Stimulated activated CD4-positive, alpha-beta T cell treated with anti-CD3 and anti-CD28 coated beads, Interleukin-4, amount 100 ng/mL, for 48 hours (primary cell): Measurements from ENCODE around the gene C2CD4B.

Source experiments
- DNase-seq, 2 donors: peaks; one replicate each; pipeline ENCODE4 v3.0.0-alpha.2; 2020; ENCODE audit warnings: low read depth in 2 of 2

C2CD4B gene

GRCh38 chr15:62119227-62119864 is 45.7 kb downstream of the C2CD4B start:
- DNase-seq, result peak in 1 of 2 donors; percentile 19

GRCh38 chr15:62118520-62119226 is 46.4 kb downstream of the C2CD4B start:
- no peak for DNase-seq

- no peak for DNase-seq
These were observed 49.2 kb downstream of the C2CD4B start for GRCh38 chr15:62115847-62116246.
